Measurements from ENCODE around the gene KRT23. TPM values are rescaled to one million over a fixed set of nuclear protein-coding genes. Genes with fewer than 3 reads are reported as not detected.

The KRT23 gene
- total and polyA plus RNA-seq, 2 experiments from 2014 or later = not detected

- no peak for DNase-seq (ENCODE audit: low spot score)
- ATAC-seq = no peak; the same call in 2 of the 3 replicates
- Histone ChIP-seq H3K27ac (ENCODE audit: low read depth) (no peak overlapping the region), H3K4me2 (no peak overlapping the region), H3K36me3 (ENCODE audit: insufficient read depth) (no peaks in the 10 kb centered on the region), H3K27me3 (ENCODE audit: insufficient read depth) (no peaks in the 10 kb centered on the region), H3K4me3 (no peak overlapping the region), H3F3A (replicated peaks; ENCODE audit: low read depth) (no peaks in the 10 kb centered on the region), H4K20me1 (replicated peaks; ENCODE audit: insufficient read depth) (no peaks in the 10 kb centered on the region), H3K4me1 (ENCODE audit: insufficient read depth) (no peaks in the 10 kb centered on the region), H2AFZ (no peak overlapping the region), H3K9me2 (ENCODE audit: insufficient read depth) (no peaks in the 10 kb centered on the region), H3K79me2 (replicated peaks; ENCODE audit: insufficient read depth) (no peaks in the 10 kb centered on the region)
- H3K4me1 Mint-ChIP-seq = peaks cover 9% of the 10 kb centered on the region
- peaks cover 7% of the 10 kb centered on the region for H3K27me3 Mint-ChIP-seq (ENCODE audit: insufficient read depth, low read depth, poor library complexity)
- TF ChIP-seq NANOG (IDR thresholded peaks at IDR 0.05; ENCODE audit: borderline replicate concordance) (no peak), ETS1 (IDR thresholded peaks at IDR 0.05) (no peak), CREB1 (CRISPR knock-in tag; IDR thresholded peaks at IDR 0.05; ENCODE audit: low read depth) (no peak), EZH2 (IDR thresholded peaks at IDR 0.05; ENCODE audit: low read depth, unreplicated experiment) (no peak), EZH2phosphoT487 (IDR thresholded peaks at IDR 0.05; ENCODE audit: unreplicated experiment) (no peak), CTCF (conservative IDR thresholded peaks at IDR 0.05; ENCODE audit: low read depth in 2 of 2) (no peak), REST (IDR thresholded peaks at IDR 0.05; ENCODE audit: unreplicated experiment) (no peak), JUNB (IDR thresholded peaks at IDR 0.05; ENCODE audit: unreplicated experiment) (no peak), ZNF331 (CRISPR knock-in tag; IDR thresholded peaks at IDR 0.05; ENCODE audit: low read depth) (no peak), ZNF462 (CRISPR knock-in tag; IDR thresholded peaks at IDR 0.05) (no peak), STAT1 (IDR thresholded peaks at IDR 0.05; ENCODE audit: unreplicated experiment) (no peak), ZNF114 (CRISPR knock-in tag; IDR thresholded peaks at IDR 0.05) (no peak)
- no peak overlapping the region for H3K27ac Mint-ChIP-seq
- no peak overlapping the region for H3K4me3 Mint-ChIP-seq
- H3K36me3 Mint-ChIP-seq (ENCODE audit: low read depth) = no peaks in the 10 kb centered on the region
- no peaks in the 10 kb centered on the region for H3K9me3 Mint-ChIP-seq
Measured at GRCh38 chr17:40936437-40936971, 942 bp downstream of the KRT23 start.

Data from GM23338 (cell line).